ENCODE data around the gene ADI1. TPM values are rescaled to one million over a fixed set of nuclear protein-coding genes. Genes with fewer than 3 reads are reported as not detected.

ADI1 gene
- total RNA-seq, 2 donors from 2014 or later, result 83.2 to 83.5 TPM

- H3K27ac ChIP-seq, result no peak overlapping the region
- H3K4me1 ChIP-seq, result no peaks in the 10 kb centered on the region
- H3K9ac ChIP-seq (ENCODE audit: low read depth in 2 of 2, low read length in 2 of 2), result no peak overlapping the region
- no peak overlapping the region for H3K4me3 ChIP-seq
- H3K9me3 ChIP-seq, result no peaks in the 10 kb centered on the region
- TF ChIP-seq, protein P1, sequence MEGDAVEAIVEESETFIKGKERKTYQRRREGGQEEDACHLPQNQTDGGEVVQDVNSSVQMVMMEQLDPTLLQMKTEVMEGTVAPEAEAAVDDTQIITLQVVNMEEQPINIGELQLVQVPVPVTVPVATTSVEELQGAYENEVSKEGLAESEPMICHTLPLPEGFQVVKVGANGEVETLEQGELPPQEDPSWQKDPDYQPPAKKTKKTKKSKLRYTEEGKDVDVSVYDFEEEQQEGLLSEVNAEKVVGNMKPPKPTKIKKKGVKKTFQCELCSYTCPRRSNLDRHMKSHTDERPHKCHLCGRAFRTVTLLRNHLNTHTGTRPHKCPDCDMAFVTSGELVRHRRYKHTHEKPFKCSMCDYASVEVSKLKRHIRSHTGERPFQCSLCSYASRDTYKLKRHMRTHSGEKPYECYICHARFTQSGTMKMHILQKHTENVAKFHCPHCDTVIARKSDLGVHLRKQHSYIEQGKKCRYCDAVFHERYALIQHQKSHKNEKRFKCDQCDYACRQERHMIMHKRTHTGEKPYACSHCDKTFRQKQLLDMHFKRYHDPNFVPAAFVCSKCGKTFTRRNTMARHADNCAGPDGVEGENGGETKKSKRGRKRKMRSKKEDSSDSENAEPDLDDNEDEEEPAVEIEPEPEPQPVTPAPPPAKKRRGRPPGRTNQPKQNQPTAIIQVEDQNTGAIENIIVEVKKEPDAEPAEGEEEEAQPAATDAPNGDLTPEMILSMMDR (IDR thresholded peaks at IDR 0.05), result no peak
- no peaks in the 10 kb centered on the region for H3K36me3 ChIP-seq
- intact Hi-C loops (cut with DNase I), result no loop called here
- no peaks in the 10 kb centered on the region for H3K27me3 ChIP-seq
- no peak for DNase-seq
These were observed 65.9 kb downstream of the ADI1 start for GRCh38 chr2:3453190-3453999.

DNA sequence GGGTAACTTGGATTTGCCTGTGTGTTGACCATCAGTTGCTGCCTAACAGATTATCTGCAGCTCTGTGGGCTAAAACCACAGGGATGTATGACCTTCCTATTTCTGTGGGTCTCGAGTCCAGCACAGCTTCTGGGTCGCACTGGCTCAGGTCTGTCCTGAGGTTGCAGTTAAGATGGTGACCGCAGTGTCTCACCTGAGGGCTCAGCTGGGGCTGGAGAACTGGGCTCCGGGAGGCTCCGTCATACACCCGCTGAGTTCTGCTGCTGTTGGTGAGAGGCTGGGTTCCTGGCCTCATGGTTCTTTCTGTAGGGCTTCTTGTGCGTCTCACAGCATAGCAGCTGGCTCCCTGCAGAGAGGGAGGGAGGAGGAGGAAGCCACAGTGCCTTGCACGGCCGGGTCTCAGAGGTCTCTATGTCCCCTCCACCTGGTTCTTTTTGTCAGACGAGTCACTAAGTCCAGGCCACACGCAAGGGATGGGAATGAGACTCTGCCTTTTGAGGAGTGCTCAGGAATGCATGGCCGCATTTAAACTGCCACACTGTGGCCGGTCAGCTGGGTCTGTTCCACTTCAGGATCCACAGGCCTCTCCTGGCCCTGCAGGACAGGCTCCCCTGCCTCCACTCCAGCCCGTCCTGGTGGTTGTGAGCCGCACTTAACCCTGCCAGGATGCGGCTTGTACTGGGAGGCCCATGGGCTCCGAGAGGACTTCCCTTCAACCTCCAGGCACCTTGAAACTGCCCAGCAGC is 67.2 kb downstream of the ADI1 start:
- no peak overlapping the region for H3K4me3 ChIP-seq
- no peaks in the 10 kb centered on the region for H3K27me3 ChIP-seq
- no peak overlapping the region for H3K9ac ChIP-seq (ENCODE audit: low read depth in 2 of 2, low read length in 2 of 2)
- no peak for DNase-seq
- H3K27ac ChIP-seq, result no peak overlapping the region
- no peaks in the 10 kb centered on the region for H3K9me3 ChIP-seq
- H3K36me3 ChIP-seq, result no peaks in the 10 kb centered on the region
- no peaks in the 10 kb centered on the region for H3K4me1 ChIP-seq
- intact Hi-C loops (cut with DNase I), result no loop called here
- TF ChIP-seq, protein P1 (IDR thresholded peaks at IDR 0.05), result no peak

DNA sequence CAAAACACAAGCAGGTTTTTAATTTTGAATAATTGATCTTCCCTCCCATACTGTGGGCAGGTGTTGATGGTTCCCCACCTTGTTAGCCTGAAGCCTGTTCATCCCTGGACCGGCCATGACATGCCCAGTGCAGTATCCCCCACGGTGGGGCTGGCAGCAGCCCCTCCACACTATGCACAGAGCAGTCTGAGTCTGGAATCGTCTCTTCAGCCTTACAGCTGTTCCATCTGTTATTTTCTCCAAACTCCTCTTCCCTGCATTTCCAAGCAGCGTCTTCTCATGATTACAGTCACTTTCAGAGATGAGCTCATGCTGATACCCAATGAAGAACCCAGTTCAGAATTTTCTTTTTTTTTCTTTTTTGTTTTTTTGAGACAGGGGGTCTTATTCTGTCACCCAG is 68.2 kb downstream of the ADI1 start:
- no peak overlapping the region for H3K4me3 ChIP-seq
- H3K36me3 ChIP-seq, result peaks cover 5% of the 10 kb centered on the region
- no peak overlapping the region for H3K9ac ChIP-seq (ENCODE audit: low read depth in 2 of 2, low read length in 2 of 2)
- no peaks in the 10 kb centered on the region for H3K4me1 ChIP-seq
- H3K9me3 ChIP-seq, result no peaks in the 10 kb centered on the region
- intact Hi-C loops (cut with DNase I), result no loop called here
- no peak for DNase-seq
- TF ChIP-seq, protein P1 (IDR thresholded peaks at IDR 0.05), result no peak
- no peak overlapping the region for H3K27ac ChIP-seq
- H3K27me3 ChIP-seq, result no peaks in the 10 kb centered on the region

DNA sequence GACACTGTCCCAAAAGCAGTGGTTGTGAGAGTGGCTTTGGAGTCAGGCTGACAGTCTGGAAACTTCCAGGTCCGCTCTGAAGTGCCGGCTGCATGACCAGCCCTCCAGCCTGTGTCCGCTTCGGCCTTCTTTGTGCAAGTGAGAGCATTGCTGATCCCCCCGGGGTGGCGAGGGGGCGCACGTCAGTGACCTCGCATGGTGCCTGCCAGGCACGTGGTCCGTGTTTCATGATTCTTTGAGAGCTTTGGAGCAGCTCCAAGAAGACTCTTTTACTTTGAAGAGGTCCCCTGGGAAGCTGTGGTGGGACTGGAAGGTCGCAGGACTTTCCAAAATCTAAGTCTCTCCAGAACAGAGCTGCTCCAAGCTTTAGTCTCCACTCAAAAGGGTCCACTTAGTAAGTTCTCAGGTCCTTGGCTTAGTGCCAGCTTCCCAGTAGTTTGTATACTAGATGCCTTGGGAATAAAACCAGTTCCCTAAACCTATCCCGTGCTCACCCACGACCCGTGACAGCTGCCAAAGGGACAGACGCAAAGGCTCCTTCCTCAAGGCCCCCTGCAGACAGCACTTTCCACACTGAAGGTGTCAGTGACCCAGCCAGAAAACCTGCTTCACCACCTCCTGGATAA is 68.8 kb downstream of the ADI1 start:
- H3K27ac ChIP-seq, result no peak overlapping the region
- intact Hi-C loops (cut with DNase I), result no loop called here
- H3K9ac ChIP-seq (ENCODE audit: low read depth in 2 of 2, low read length in 2 of 2), result no peak overlapping the region
- TF ChIP-seq, protein P1 (IDR thresholded peaks at IDR 0.05), result no peak
- H3K4me3 ChIP-seq, result no peak overlapping the region
- no peaks in the 10 kb centered on the region for H3K4me1 ChIP-seq
- no peaks in the 10 kb centered on the region for H3K27me3 ChIP-seq
- H3K36me3 ChIP-seq, result peaks cover 9% of the 10 kb centered on the region
- no peak for DNase-seq
- no peaks in the 10 kb centered on the region for H3K9me3 ChIP-seq

GRCh38 chr2:3449936-3450335 is 69.4 kb downstream of the ADI1 start:
- Histone ChIP-seq H3K9me3 (no peaks in the 10 kb centered on the region), H3K27me3 (no peaks in the 10 kb centered on the region), H3K27ac (no peak overlapping the region), H3K36me3 (peaks cover 9% of the 10 kb centered on the region), H3K4me3 (no peak overlapping the region), H3K4me1 (no peaks in the 10 kb centered on the region), H3K9ac (ENCODE audit: low read depth in 2 of 2, low read length in 2 of 2) (no peak overlapping the region)
- intact Hi-C loops (cut with DNase I), result no loop called here
- DNase-seq, result no peak
- TF ChIP-seq, protein P1 (IDR thresholded peaks at IDR 0.05), result no peak

All from colonic mucosa (tissue), 4 donors.